GM10248 (cell line): ENCODE results near the gene VMP1.
A peak's percentile ranks its signal among the peaks of the same experiment; 100 is the strongest.
"Not testable (repeated sequence)": the region's sequence is repeated elsewhere in the genome, so short reads cannot be mapped to it uniquely, and the experiment has no call there.

Experiments
- CTCF ChIA-PET: fragments of 300-600 bp; sonication (Branson Sonifier 250); formaldehyde crosslinking; extraction: SDS; loops from one replicate; lab custom pipeline; 2021; ENCODE audit warnings: antibody characterized with exemption; lab: Yijun Ruan, JAX
- POLR2A ChIA-PET: fragments of 350-650 bp; sonication (Branson Sonifier 250); formaldehyde crosslinking; extraction: SDS; loops from one replicate; lab custom pipeline; 2020; ENCODE audit warnings: antibody characterized with exemption; lab: Yijun Ruan, JAX
- DNase-seq: peaks from one replicate; pipeline ENCODE4 v3.0.0; 2012; ENCODE audit errors: extremely low spot score
- CTCF ChIP-seq: IDR thresholded peaks from 2 replicates; pipeline ENCODE4 v1.5.1; 2012; ENCODE audit warnings: mild to moderate bottlenecking, low read depth; ENCODE audit errors: extremely low read depth, missing control alignments, control extremely low read depth

The VMP1 gene

GRCh38 chr17:59859444-59860025 is 152.1 kb downstream of the VMP1 start:
- DNase-seq = peak; percentile 24
- CTCF ChIA-PET = interaction anchor here (0.6 to 2.5 kb wide), 19 partner anchors 10 to 530 kb away, joined by 3 to 12 read pairs (median 4); partner anchors contain the start of genes PTRH2, RPS6KB1, TUBD1 and VMP1

GRCh38 chr17:59863616-59864015 is 156.2 kb downstream of the VMP1 start:
- DNase-seq = no peak
- POLR2A ChIA-PET = no interaction called here
- no peak for TF ChIP-seq CTCF
- CTCF ChIA-PET = interaction anchor here (0.9 to 1.2 kb wide), 2 partner anchors 10 to 12 kb away, joined by 3 to 4 read pairs; no protein-coding TSS in a partner anchor

More at GRCh38 chr17:59859444-59860025, 152.1 kb downstream of the VMP1 start:
- peak; percentile 51 for TF ChIP-seq CTCF
- POLR2A ChIA-PET = no interaction called here

GRCh38 chr17:59869941-59870218 is 162.4 kb downstream of the VMP1 start:
- no peak for TF ChIP-seq CTCF
- DNase-seq = no peak
- CTCF ChIA-PET = interaction anchor here (0.7 to 2.2 kb wide), 5 partner anchors 10 to 167 kb away, joined by 3 to 7 read pairs (median 5); no protein-coding TSS in a partner anchor
- POLR2A ChIA-PET = no interaction called here

GRCh38 chr17:59870482-59870881 is 163.0 kb downstream of the VMP1 start:
- TF ChIP-seq CTCF = no peak
- no peak for DNase-seq
- ChIA-PET POLR2A (no interaction called here), CTCF (interaction anchor here (1.0 to 2.2 kb wide), 6 partner anchors 10 to 166 kb away, joined by 3 to 7 read pairs (median 4); no protein-coding TSS in a partner anchor)

- ChIA-PET CTCF (interaction anchor here (1.0 to 1.9 kb wide), 4 partner anchors 8 to 119 kb away, joined by 4 to 5 read pairs (median 4); no protein-coding TSS in a partner anchor), POLR2A (no interaction called here)
- TF ChIP-seq CTCF = no peak
- no peak for DNase-seq
These were observed 164.9 kb downstream of the VMP1 start for GRCh38 chr17:59872351-59872750.

DNA sequence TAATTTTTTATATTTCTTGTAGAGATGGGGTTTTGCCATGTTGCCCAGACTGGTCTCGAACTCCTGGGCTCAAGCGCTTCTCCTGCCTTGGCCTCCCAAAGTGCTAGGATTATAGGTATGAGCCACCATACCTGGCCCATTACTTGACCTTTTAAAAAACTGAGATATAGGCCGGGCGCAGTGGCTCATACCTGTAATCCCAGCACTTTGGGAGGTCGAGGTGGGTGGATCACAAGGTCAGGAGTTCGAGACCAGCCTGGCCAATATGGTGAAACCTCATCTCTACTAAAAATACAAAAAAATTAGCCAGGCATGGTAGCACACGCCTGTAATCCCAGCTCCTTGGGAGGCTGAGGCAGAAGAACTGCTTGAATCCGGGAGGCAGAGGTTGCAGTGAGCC is 166.0 kb downstream of the VMP1 start:
- POLR2A ChIA-PET, DNase-seq: not testable (repeated sequence)
- CTCF ChIA-PET = interaction anchor here (1.8 kb wide), 1 partner anchor 9 kb away, joined by 4 read pairs; no protein-coding TSS in a partner anchor

DNA sequence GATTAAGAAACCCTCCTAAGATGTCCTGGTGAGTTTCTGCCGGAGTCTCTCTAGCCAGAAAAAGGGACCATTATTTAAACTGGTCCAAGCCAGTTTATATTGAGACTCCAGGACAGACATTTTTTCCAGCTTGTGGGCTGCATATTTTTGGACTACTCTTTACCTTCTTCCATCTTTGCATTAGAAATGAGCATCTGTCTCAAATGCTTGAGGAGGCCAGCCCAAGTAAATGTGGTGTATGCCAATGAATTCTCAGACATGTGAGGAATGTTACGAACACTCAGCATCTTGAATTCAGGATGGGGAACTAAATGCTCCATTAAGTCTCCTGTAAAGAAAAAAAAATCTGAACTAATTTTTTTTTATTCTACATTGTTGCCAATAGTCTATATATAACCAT is 166.9 kb downstream of the VMP1 start:
- CTCF ChIA-PET = no interaction called here
- no peak for DNase-seq
- POLR2A ChIA-PET = no interaction called here
- no peak for TF ChIP-seq CTCF
